Gastrocnemius medialis (tissue), 4 donors: ENCODE measurements around the gene OSBP2.

ENCODE experiments used
- POLR2A ChIP-seq, 2 donors: fragments of 450-650 bp; IDR thresholded peaks; one replicate each; pipeline ENCODE4 v1.6.1; 2017; ENCODE audit warnings: antibody characterized with exemption in 2 of 2, mild to moderate bottlenecking in 2 of 2, moderate library complexity in 2 of 2
- TF ChIP-seq, protein P1 (sequence below), 5 experiments: fragments of 450-650 bp in 3 of 5; fragments of 200-600 bp in 2 of 5; sonication (generic) in 2 of 5; IDR thresholded peaks in 4 of 5; conservative IDR thresholded peaks in 1 of 5; 1 replicate in 4 of 5; 2 replicates in 1 of 5; pipeline ENCODE4 v1.5.1; 2016 to 2019; ENCODE audit warnings: antibody characterized with exemption in 5 of 5, mild to moderate bottlenecking in 3 of 5, moderate library complexity in 3 of 5

DNA sequence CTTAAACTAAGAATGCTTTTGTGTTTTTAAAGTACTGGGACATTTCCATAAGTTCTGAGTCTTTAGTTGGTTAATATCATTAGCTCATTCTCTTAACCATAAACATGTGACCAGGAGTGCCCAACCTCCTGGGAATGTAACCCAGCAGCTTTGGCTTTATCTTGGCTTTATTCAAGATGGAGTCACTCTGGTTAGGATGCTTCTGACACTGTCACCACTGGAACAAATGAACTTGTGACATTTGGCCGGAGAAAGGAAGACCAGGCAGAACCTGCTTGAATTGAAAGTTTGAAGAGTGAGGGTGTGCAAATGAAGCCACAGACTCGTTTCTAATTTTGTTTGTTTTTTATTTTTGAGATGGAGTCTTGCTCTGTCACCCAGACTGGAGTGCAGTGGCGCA lies 54.6 kb downstream of the OSBP2 start:
- no peak for TF ChIP-seq POLR2A (IDR thresholded peaks at IDR 0.05)
- TF ChIP-seq, protein P1, sequence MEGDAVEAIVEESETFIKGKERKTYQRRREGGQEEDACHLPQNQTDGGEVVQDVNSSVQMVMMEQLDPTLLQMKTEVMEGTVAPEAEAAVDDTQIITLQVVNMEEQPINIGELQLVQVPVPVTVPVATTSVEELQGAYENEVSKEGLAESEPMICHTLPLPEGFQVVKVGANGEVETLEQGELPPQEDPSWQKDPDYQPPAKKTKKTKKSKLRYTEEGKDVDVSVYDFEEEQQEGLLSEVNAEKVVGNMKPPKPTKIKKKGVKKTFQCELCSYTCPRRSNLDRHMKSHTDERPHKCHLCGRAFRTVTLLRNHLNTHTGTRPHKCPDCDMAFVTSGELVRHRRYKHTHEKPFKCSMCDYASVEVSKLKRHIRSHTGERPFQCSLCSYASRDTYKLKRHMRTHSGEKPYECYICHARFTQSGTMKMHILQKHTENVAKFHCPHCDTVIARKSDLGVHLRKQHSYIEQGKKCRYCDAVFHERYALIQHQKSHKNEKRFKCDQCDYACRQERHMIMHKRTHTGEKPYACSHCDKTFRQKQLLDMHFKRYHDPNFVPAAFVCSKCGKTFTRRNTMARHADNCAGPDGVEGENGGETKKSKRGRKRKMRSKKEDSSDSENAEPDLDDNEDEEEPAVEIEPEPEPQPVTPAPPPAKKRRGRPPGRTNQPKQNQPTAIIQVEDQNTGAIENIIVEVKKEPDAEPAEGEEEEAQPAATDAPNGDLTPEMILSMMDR (IDR thresholded peaks at IDR 0.05 in 4 of 5, conservative IDR thresholded peaks at IDR 0.05 in 1 of 5), result no peak
